HEK293 (cell line): ENCODE results near the gene LSM7.

Experiments used
- CTCF ChIP-seq: fragments of 450-650 bp; formaldehyde crosslinking; IDR thresholded peaks from 2 replicates; pipeline ENCODE4 v1.5.1; 2016; ENCODE audit warnings: missing biosample characterization, missing genetic modification characterization
- GLIS1 ChIP-seq: fragments of 450-650 bp; formaldehyde crosslinking; IDR thresholded peaks from 2 replicates; pipeline ENCODE4 v1.5.1; 2016; ENCODE audit warnings: missing biosample characterization, missing genetic modification characterization
- INSM2 ChIP-seq: fragments of 450-650 bp; formaldehyde crosslinking; IDR thresholded peaks from 2 replicates; pipeline ENCODE4 v1.5.1; 2016; ENCODE audit warnings: missing biosample characterization, missing genetic modification characterization
- KLF16 ChIP-seq: fragments of 450-650 bp; formaldehyde crosslinking; IDR thresholded peaks from 2 replicates; pipeline ENCODE4 v1.5.1; 2017; ENCODE audit warnings: missing biosample characterization, missing genetic modification characterization
- PATZ1 ChIP-seq: fragments of 450-650 bp; formaldehyde crosslinking; IDR thresholded peaks from 2 replicates; pipeline ENCODE4 v1.5.1; 2016; ENCODE audit warnings: missing biosample characterization, missing genetic modification characterization
- RBAK ChIP-seq: fragments of 450-650 bp; formaldehyde crosslinking; IDR thresholded peaks from 2 replicates; pipeline ENCODE4 v1.5.1; 2016; ENCODE audit warnings: missing biosample characterization, missing genetic modification characterization
- REST ChIP-seq: fragments of 450-650 bp; formaldehyde crosslinking; IDR thresholded peaks from 2 replicates; pipeline ENCODE4 v1.5.1; 2016; ENCODE audit warnings: missing biosample characterization, missing genetic modification characterization
- SP2 ChIP-seq: fragments of 450-650 bp; formaldehyde crosslinking; IDR thresholded peaks from 2 replicates; pipeline ENCODE4 v1.5.1; 2016; ENCODE audit warnings: missing biosample characterization, missing genetic modification characterization
- TRIM28 ChIP-seq: IDR thresholded peaks from 2 replicates; pipeline ENCODE4 v1.6.1; 2011; ENCODE audit warnings: low read length, control low read depth, borderline replicate concordance
- ZBTB10 ChIP-seq: fragments of 450-650 bp; formaldehyde crosslinking; IDR thresholded peaks from 2 replicates; pipeline ENCODE4 v1.5.1; 2016; ENCODE audit warnings: missing biosample characterization, missing genetic modification characterization
- ZBTB21 ChIP-seq: fragments of 450-650 bp; formaldehyde crosslinking; IDR thresholded peaks from 2 replicates; pipeline ENCODE4 v1.5.1; 2017; ENCODE audit warnings: missing biosample characterization, missing genetic modification characterization
- ZEB2 ChIP-seq: fragments of 450-650 bp; formaldehyde crosslinking; IDR thresholded peaks from 2 replicates; pipeline ENCODE4 v1.5.1; 2016; ENCODE audit warnings: missing biosample characterization, missing genetic modification characterization
- ZFP41 ChIP-seq: fragments of 450-650 bp; formaldehyde crosslinking; IDR thresholded peaks from 2 replicates; pipeline ENCODE4 v1.5.1; 2016; ENCODE audit warnings: missing biosample characterization, missing genetic modification characterization, borderline replicate concordance
- ZNF426 ChIP-seq: fragments of 450-650 bp; formaldehyde crosslinking; IDR thresholded peaks from 2 replicates; pipeline ENCODE4 v1.5.1; 2017; ENCODE audit warnings: missing biosample characterization, missing genetic modification characterization, mild to moderate bottlenecking, inconsistent platforms, moderate library complexity
- ZNF677 ChIP-seq: fragments of 450-650 bp; IDR thresholded peaks from 2 replicates; pipeline ENCODE4 v1.5.0; 2018; ENCODE audit warnings: missing biosample characterization, mild to moderate bottlenecking, missing genetic modification characterization, moderate library complexity
- ZSCAN23 ChIP-seq: fragments of 450-650 bp; formaldehyde crosslinking; IDR thresholded peaks from 2 replicates; pipeline ENCODE4 v1.5.1; 2016; ENCODE audit warnings: missing biosample characterization, missing genetic modification characterization
- ZSCAN4 ChIP-seq: fragments of 450-650 bp; formaldehyde crosslinking; IDR thresholded peaks from 2 replicates; pipeline ENCODE4 v1.5.1; 2017; ENCODE audit warnings: missing biosample characterization, missing genetic modification characterization

LSM7 gene

GRCh38 chr19:2327773-2328400, 499 bp downstream of the LSM7 start (continued):
- peak; percentile 41; the same call in 1 of the 2 replicates for TF ChIP-seq INSM2 (tag by site-specific recombination)
- peak; percentile 15; the same call in 1 of the 2 replicates for TF ChIP-seq REST (tag by site-specific recombination)
- TF ChIP-seq ZFP41 (tag by site-specific recombination), result no peak
- peak; percentile 67 for TF ChIP-seq SP2
- 0 out of 2 replicates have a peak, but pooled peaks have one; percentile 29 for TF ChIP-seq ZBTB10
- peak; percentile 61; the same call in 1 of the 2 replicates for TF ChIP-seq ZBTB21 (tag by site-specific recombination)
- TF ChIP-seq CTCF (tag by site-specific recombination), result 0 out of 2 replicates have a peak, but pooled peaks have one; percentile 6
- no peak for TF ChIP-seq ZNF426 (tag by site-specific recombination)
- peak; percentile 84; the same call in 1 of the 2 replicates for TF ChIP-seq ZSCAN23 (tag by site-specific recombination)
- no peak for TF ChIP-seq ZSCAN4 (tag by site-specific recombination)
- TF ChIP-seq KLF16 (tag by site-specific recombination), result peak; percentile 39; the same call in 1 of the 2 replicates
- 0 out of 2 replicates have a peak, but pooled peaks have one; percentile 6 for TF ChIP-seq TRIM28
- no peak for TF ChIP-seq RBAK
- no peak for TF ChIP-seq ZNF677
- 0 out of 2 replicates have a peak, but pooled peaks have one; percentile 25 for TF ChIP-seq ZEB2 (tag by site-specific recombination)
- TF ChIP-seq GLIS1 (tag by site-specific recombination), result peak; percentile 86
- peak; percentile 12; the same call in 1 of the 2 replicates for TF ChIP-seq PATZ1 (tag by site-specific recombination)
